ENCODE results near the gene LILRB5.
A peak's percentile ranks its signal among the peaks of the same experiment; 100 is the strongest.
"Not testable (repeated sequence)": the region's sequence is repeated elsewhere in the genome, so short reads cannot be mapped to it uniquely, and the experiment has no call there.

LILRB5 gene

DNA sequence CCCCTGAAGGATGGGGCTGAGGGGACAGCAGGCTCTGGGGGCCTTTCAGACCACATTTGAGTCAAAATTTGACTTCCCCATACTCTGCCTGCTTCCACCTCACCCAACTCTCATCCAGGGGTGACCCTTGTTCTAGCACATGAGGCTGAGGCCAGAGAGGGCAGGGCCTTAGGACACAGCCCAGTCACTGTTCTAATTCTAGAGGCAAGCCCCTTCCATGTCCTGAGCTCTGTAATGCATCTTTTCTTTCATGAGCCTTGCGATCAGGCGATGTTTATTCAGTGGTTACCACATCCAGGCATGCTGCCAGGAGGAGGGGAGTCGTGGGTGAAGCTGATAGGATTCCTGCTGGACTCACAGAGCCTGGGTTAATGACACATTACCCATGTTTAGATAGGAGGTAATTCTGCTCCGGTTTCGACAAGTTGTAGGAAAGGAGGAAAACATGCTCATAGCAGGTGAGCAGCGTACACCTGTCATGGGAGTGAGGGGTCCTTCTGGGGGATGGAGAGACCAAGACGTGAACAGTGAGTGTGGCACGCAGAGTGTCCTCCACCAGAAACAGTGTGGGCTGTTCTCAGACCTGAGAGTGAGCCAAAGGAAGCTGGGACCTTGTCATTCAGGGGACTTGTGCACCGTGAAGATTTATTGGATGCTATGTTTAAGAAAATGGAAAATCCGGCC, 47.1 kb downstream of the LILRB5 start:
- peak overlapping the region; percentile 93 to 95 for H3K27ac Mint-ChIP-seq
- peaks cover 32 to 47% of the 10 kb centered on the region in 2 donors for H3K4me1 Mint-ChIP-seq (ENCODE audit: low read depth in 2 of 2)
- no peaks in the 10 kb centered on the region for H3K27me3 Mint-ChIP-seq
- H3K9me3 Mint-ChIP-seq, result no peaks in the 10 kb centered on the region
- peak overlapping the region; percentile 67 to 74 for H3K4me3 Mint-ChIP-seq
- H3K36me3 Mint-ChIP-seq (ENCODE audit: insufficient read depth), result peaks cover 70% of the 10 kb centered on the region
- ATAC-seq (replicated peaks) (no peak), DNase-seq (peak in 2 of 3 experiments; percentile 30 to 45)

DNA sequence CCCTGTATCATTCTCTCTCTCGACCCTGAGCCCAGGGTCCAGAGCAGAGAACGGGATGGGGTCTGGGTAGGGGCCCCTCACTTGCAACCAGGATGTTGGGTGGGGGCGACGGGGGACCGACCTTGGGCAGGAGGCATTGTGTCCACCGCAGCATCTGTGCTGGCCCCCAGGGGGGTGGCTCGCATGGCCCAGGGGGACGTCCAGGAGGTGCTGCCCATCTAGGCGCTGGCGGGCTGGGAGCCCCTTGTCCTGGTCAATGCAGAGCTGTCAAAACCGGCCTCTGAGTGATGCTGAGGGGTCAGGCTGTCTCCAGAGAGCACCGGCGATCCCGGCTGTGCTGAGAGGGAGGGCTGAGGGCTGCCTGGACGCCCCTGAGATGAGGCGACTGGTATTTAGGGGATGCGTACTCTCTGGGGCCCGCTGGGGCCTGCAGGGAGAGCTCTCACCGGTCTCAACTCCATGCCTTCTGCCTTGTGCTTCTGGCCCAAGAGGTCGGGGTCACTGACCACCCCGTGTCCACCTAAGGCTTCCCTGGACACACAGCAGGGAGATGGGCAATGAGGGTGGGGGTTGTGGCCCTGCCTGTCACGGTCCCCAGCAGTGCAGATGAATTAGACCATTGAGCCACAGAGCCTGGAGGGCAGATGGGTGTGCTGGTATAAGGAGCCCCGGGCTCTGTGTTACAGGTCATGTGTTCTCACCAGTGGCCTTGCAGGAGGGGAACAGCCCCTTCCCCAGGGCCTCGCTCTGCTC, 47.8 kb downstream of the LILRB5 start:
- H3K4me1 Mint-ChIP-seq (ENCODE audit: low read depth in 2 of 2), result peaks cover 38 to 54% of the 10 kb centered on the region in 2 donors
- ATAC-seq (replicated peaks) (no peak), DNase-seq (no peak)
- H3K27me3 Mint-ChIP-seq, result no peaks in the 10 kb centered on the region
- peak overlapping the region; percentile 93 to 95 for H3K27ac Mint-ChIP-seq
- H3K4me3 Mint-ChIP-seq, result peak overlapping the region; percentile 67 to 74
- H3K9me3 Mint-ChIP-seq, result no peaks in the 10 kb centered on the region
- peaks cover 77% of the 10 kb centered on the region for H3K36me3 Mint-ChIP-seq (ENCODE audit: insufficient read depth)

- Mint-ChIP-seq H3K27me3 (no peaks in the 10 kb centered on the region), H3K4me3 (peak overlapping the region; percentile 22 to 74), H3K9me3 (no peaks in the 10 kb centered on the region), H3K36me3 (ENCODE audit: insufficient read depth) (peaks cover 82% of the 10 kb centered on the region), H3K27ac (peak overlapping the region; percentile 54 to 93), H3K4me1 (ENCODE audit: low read depth in 2 of 2) (peaks cover 41 to 58% of the 10 kb centered on the region in 2 donors)
- ATAC-seq (replicated peaks), result no peak
- no peak for DNase-seq
These were observed 48.4 kb downstream of the LILRB5 start for GRCh38 chr19:54208784-54209057.

DNA sequence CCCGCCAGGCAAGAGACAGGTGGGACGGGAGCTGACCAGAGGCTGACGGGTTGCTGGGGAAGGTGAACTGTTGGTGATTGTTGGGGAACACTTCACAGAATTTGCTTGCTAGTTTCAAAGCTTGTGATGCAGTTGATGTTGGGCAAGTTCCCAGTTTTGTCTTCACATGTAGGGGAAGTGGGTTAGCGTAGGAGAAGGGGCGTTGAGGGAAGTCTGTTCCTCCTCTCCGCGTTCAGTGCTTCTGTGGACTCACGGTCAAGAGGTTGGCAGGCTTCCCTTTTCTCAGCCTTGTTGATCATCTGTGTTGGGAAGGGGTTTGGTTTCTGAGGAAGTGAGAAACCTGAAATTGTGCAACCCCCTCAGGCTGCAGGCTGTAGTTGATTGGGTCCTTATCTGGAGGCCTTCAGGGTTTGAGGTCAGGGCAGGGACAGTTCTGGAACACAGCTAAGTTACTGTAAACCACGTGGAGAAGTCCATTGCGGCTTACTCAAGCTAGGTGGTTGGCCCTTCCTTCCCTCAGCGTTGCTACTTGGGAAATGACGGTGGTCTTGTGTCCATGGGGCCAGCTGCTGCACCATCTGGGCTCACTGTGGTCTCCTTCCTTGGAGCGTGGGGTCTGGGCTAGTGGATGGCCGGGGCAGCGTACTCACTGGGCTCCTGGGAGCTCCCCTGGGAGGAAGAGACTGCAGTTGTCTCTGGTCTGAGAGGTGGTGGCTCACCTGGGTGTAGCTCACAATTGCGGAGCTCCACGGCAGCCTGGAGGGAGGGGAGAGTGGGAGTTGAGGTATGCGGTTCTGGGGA, 48.9 kb downstream of the LILRB5 start:
- Mint-ChIP-seq H3K36me3 (ENCODE audit: insufficient read depth) (peaks cover 88% of the 10 kb centered on the region), H3K4me3 (peak overlapping the region; percentile 22 to 67), H3K27ac (peak overlapping the region; percentile 35 to 93), H3K4me1 (ENCODE audit: low read depth in 2 of 2) (peaks cover 45 to 61% of the 10 kb centered on the region in 2 donors), H3K27me3 (no peaks in the 10 kb centered on the region), H3K9me3 (no peaks in the 10 kb centered on the region)
- ATAC-seq (replicated peaks) (no peak), DNase-seq (no peak)

DNA sequence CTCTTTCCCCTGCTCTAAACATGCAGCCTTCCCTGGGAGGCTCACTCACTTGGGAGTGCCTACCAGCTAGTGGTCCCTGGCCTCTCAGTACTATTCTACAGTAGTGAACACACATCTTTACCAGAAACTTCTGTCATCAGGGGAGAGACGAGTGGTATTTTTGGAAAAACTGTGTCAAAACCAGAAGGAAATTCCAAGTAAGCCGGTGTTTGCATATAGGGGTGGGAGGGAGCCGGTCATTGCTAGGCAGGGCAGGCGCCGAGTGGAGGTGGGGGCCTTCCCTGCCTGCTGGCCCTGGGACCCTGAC, 49.4 kb downstream of the LILRB5 start:
- Mint-ChIP-seq H3K27me3 (no peaks in the 10 kb centered on the region), H3K27ac (peak overlapping the region; percentile 35 to 93), H3K4me3 (peak overlapping the region; percentile 15 to 67), H3K36me3 (ENCODE audit: insufficient read depth) (peaks cover 93% of the 10 kb centered on the region), H3K4me1 (ENCODE audit: low read depth in 2 of 2) (peaks cover 50 to 64% of the 10 kb centered on the region in 2 donors), H3K9me3 (no peaks in the 10 kb centered on the region)
- ATAC-seq (replicated peaks), result no peak
- no peak for DNase-seq

DNA sequence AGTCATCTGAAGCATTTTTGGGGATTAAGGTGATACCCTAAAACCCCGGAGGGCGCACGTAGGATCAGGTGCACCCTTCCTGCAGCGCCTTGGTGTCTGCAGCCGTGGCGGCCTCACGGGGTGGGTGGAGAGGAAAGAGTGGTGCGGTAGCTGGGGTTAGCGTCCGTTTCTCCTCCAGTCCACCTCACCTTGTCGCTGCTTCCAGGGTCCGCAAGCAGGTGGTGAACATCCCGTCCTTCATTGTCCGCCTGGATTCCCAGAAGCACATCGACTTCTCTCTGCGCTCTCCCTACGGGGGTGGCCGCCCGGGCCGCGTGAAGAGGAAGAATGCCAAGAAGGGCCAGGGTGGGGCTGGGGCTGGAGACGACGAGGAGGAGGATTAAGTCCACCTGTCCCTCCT, 49.9 kb downstream of the LILRB5 start:
- Mint-ChIP-seq H3K4me3 (peak overlapping the region; percentile 15 to 67), H3K36me3 (ENCODE audit: insufficient read depth) (peaks cover 95% of the 10 kb centered on the region), H3K27ac (peak overlapping the region; percentile 35 to 93), H3K4me1 (ENCODE audit: low read depth in 2 of 2) (peaks cover 54 to 64% of the 10 kb centered on the region in 2 donors)
- ATAC-seq (replicated peaks); DNase-seq; H3K9me3 Mint-ChIP-seq; H3K27me3 Mint-ChIP-seq: not testable (repeated sequence)

DNA sequence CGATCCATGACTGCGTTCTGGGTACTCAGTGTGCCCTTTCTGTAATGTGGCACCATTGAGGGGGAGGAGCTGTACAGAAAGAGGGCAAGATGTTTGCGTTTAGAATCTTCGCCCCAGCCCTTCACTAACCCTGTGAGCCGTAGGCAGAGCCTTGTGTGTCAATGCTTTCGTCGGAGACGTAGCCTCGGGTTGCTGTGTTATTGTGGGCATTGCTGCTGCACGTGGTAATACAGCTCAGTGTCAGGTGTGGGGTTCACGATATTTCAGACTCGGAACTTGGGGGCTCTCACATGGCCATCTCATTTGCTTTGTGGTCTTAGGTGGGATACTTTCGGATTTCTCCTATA, 50.3 kb downstream of the LILRB5 start:
- no peak for DNase-seq
- no peak for ATAC-seq (replicated peaks)
- H3K27me3 Mint-ChIP-seq, result no peaks in the 10 kb centered on the region
- peaks cover 95% of the 10 kb centered on the region for H3K36me3 Mint-ChIP-seq (ENCODE audit: insufficient read depth)
- H3K4me3 Mint-ChIP-seq, result no peak overlapping the region
- no peaks in the 10 kb centered on the region for H3K9me3 Mint-ChIP-seq
- peaks cover 58 to 67% of the 10 kb centered on the region in 2 donors for H3K4me1 Mint-ChIP-seq (ENCODE audit: low read depth in 2 of 2)
- peak overlapping the region in 1 of 2 donors; percentile 93 for H3K27ac Mint-ChIP-seq

- peak overlapping the region in 1 of 2 donors; percentile 15 for H3K27ac Mint-ChIP-seq
- DNase-seq (no peak), ATAC-seq (replicated peaks) (no peak)
- H3K36me3 Mint-ChIP-seq (ENCODE audit: insufficient read depth), result peaks cover 98% of the 10 kb centered on the region
- H3K27me3 Mint-ChIP-seq, result no peaks in the 10 kb centered on the region
- H3K4me1 Mint-ChIP-seq (ENCODE audit: low read depth in 2 of 2), result peaks cover 60 to 69% of the 10 kb centered on the region in 2 donors
- no peaks in the 10 kb centered on the region for H3K9me3 Mint-ChIP-seq
- no peak overlapping the region for H3K4me3 Mint-ChIP-seq
These were observed 50.8 kb downstream of the LILRB5 start for GRCh38 chr19:54206030-54206830.

GRCh38 chr19:54204767-54205468, 52.2 kb downstream of the LILRB5 start:
- DNase-seq (no peak), ATAC-seq (replicated peaks) (no peak)
- Mint-ChIP-seq H3K27ac (no peak overlapping the region), H3K9me3 (no peaks in the 10 kb centered on the region), H3K4me1 (ENCODE audit: low read depth in 2 of 2) (peaks cover 53 to 66% of the 10 kb centered on the region in 2 donors), H3K27me3 (no peaks in the 10 kb centered on the region), H3K36me3 (ENCODE audit: insufficient read depth) (peaks cover 95% of the 10 kb centered on the region), H3K4me3 (peak overlapping the region; percentile 11 to 90)

DNA sequence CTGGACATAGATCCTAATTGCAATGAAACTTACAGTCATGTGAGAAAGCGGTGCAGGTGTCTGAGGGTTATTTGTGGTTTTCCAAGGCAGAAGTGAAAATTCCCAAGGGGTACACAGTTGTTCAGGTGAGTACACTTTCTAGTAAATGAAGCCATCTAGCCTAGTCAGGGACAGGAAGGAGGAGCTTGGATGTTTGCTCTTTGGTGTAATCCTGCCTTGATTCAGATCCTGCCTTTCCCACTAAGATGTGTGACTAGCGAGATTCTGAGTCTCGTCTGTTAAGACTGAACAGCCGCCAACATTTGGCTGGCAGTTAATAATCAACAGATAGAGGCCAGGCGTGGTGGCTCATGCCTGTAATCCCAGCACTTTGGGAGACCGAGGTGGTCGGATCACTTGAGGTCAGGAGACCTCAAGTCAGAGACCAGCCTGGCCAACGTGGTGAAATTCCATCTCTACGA, 53.9 kb downstream of the LILRB5 start:
- Mint-ChIP-seq H3K9me3 (no peaks in the 10 kb centered on the region), H3K36me3 (ENCODE audit: insufficient read depth) (peaks cover 78% of the 10 kb centered on the region), H3K4me3 (peak overlapping the region; percentile 11 to 90), H3K4me1 (ENCODE audit: low read depth in 2 of 2) (peaks cover 42 to 54% of the 10 kb centered on the region in 2 donors), H3K27ac (peak overlapping the region in 1 of 2 donors; percentile 99), H3K27me3 (no peaks in the 10 kb centered on the region)
- DNase-seq (no peak), ATAC-seq (replicated peaks) (no peak)

GRCh38 chr19:54201980-54202379, 55.1 kb downstream of the LILRB5 start:
- Mint-ChIP-seq H3K4me1 (ENCODE audit: low read depth in 2 of 2) (peaks cover 36 to 42% of the 10 kb centered on the region in 2 donors), H3K36me3 (ENCODE audit: insufficient read depth) (peaks cover 67% of the 10 kb centered on the region), H3K9me3 (no peaks in the 10 kb centered on the region), H3K27me3 (no peaks in the 10 kb centered on the region), H3K27ac (peak overlapping the region; percentile 96 to 99), H3K4me3 (peak overlapping the region; percentile 90 to 93)
- no peak for DNase-seq
- no peak for ATAC-seq (replicated peaks)

- Mint-ChIP-seq H3K27me3 (no peaks in the 10 kb centered on the region), H3K4me1 (ENCODE audit: low read depth in 2 of 2) (peaks cover 36 to 37% of the 10 kb centered on the region in 2 donors), H3K27ac (peak overlapping the region; percentile 96 to 99), H3K4me3 (peak overlapping the region; percentile 90 to 93), H3K9me3 (no peaks in the 10 kb centered on the region), H3K36me3 (ENCODE audit: insufficient read depth) (peaks cover 61% of the 10 kb centered on the region)
- ATAC-seq (replicated peaks) (peak; percentile 63), DNase-seq (peak in 1 of 3 experiments; percentile 25)
These were observed 55.8 kb downstream of the LILRB5 start for GRCh38 chr19:54201172-54201701.
